OCI-LY7 (cell line): ENCODE results near the gene TPSG1.

Source experiments
- EZH2phosphoT487 ChIP-seq: fragments of 200-600 bp; sonication (generic); IDR thresholded peaks from 2 replicates; pipeline ENCODE4 v1.6.1; 2018; ENCODE audit warnings: low read depth, borderline replicate concordance, mild to moderate bottlenecking, mixed run types, antibody characterized with exemption, low read length, moderate library complexity, mixed read lengths
- TF ChIP-seq, protein P1 (sequence below): fragments of 200-600 bp; sonication (generic); conservative IDR thresholded peaks from 2 replicates; pipeline ENCODE4 v1.5.1; 2014; ENCODE audit warnings: mild to moderate bottlenecking, antibody characterized with exemption, low read length, moderate library complexity, mixed read lengths

DNA sequence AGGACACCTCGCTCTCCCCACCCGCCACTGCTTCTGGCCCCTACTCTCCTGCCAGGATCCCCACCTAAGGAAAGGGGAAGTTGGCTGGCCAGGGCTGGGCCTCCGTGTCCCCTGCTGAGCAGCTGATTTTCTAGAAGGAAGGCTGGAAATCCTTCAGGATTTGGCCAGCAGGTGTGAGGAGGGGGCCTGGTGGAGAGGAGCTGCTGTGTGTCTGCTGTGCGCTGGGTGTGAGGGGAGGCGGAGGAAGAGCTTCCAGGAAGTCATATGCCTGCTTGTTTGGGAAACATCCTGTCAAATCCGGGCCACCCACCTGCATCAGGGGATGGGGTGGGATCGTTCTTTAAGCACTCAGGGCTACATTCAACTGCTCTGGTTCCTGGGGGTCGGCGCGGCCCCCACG lies 28.6 kb downstream of the TPSG1 start:
- TF ChIP-seq, protein P1, sequence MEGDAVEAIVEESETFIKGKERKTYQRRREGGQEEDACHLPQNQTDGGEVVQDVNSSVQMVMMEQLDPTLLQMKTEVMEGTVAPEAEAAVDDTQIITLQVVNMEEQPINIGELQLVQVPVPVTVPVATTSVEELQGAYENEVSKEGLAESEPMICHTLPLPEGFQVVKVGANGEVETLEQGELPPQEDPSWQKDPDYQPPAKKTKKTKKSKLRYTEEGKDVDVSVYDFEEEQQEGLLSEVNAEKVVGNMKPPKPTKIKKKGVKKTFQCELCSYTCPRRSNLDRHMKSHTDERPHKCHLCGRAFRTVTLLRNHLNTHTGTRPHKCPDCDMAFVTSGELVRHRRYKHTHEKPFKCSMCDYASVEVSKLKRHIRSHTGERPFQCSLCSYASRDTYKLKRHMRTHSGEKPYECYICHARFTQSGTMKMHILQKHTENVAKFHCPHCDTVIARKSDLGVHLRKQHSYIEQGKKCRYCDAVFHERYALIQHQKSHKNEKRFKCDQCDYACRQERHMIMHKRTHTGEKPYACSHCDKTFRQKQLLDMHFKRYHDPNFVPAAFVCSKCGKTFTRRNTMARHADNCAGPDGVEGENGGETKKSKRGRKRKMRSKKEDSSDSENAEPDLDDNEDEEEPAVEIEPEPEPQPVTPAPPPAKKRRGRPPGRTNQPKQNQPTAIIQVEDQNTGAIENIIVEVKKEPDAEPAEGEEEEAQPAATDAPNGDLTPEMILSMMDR = no peak
- TF ChIP-seq EZH2phosphoT487 = no peak
